ENCODE measurements around the gene CHKB. TPM values are rescaled to one million over a fixed set of nuclear protein-coding genes. Genes with fewer than 3 reads are reported as not detected.

CHKB gene
- total RNA-seq, 1 experiment from 2014 or later: 55.1 TPM

DNA sequence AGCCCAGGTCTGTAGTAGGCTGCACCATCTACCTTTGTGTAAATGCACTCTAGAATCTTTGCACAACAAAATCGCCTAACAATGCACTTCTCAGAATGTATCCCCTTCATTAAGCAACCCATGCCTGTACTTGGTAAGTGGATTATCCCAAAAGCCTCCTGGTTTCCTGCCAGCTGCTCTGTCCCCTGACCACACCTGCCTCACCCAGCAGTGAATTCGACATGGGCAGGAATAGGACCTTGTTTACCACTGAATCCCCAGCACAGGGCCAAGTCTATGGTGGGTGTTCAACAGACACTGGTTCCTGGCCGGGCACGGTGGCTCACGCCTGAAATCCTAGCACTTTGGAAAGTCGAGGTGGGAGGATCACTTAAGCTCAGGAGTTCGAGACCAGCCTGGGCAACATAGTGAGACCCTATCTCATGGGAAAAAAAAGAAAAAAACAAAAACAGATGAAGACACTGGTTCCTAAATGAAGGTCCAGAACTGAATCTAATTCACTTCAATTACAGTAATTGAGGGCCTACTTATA lies 14.9 kb downstream of the CHKB start:
- Histone ChIP-seq H3K4me2 (ENCODE audit: low read length) (no peak overlapping the region), H3K9ac (ENCODE audit: low read length) (no peak overlapping the region), H3K79me2 (ENCODE audit: insufficient read depth, low read length) (no peaks in the 10 kb centered on the region), H3K9me3 (ENCODE audit: control insufficient read depth in 1 of 2, insufficient read depth in 1 of 2, low read depth in 1 of 2, low read length in 2 of 2) (no peaks in the 10 kb centered on the region), H2AFZ (ENCODE audit: low read depth, low read length, poor library complexity, severe bottlenecking) (no peak overlapping the region), H3K27ac (ENCODE audit: low read depth, low read length) (no peak overlapping the region), H4K20me1 (ENCODE audit: insufficient read depth) (no peaks in the 10 kb centered on the region), H3K4me3 (replicated peaks in 1 of 2; ENCODE audit: low read depth in 1 of 2, low read length in 2 of 2) (no peak overlapping the region), H3K36me3 (ENCODE audit: control insufficient read depth in 1 of 2, insufficient read depth in 2 of 2, low read length in 2 of 2) (peaks cover 0 to 5% of the 10 kb centered on the region in 2 experiments; a peak in 1 of 4 replicates), H3K9me2 (ENCODE audit: insufficient read depth) (no peaks in the 10 kb centered on the region), H3K27me3 (ENCODE audit: insufficient read depth, low read length) (no peaks in the 10 kb centered on the region), H3K4me1 (ENCODE audit: control insufficient read depth in 1 of 2, insufficient read depth in 2 of 2, low read length in 2 of 2) (peaks cover 6 to 11% of the 10 kb centered on the region in 2 experiments; a peak in 2 of 4 replicates)
- POLR2A ChIA-PET: no interaction called here
- TF ChIP-seq, protein P1, sequence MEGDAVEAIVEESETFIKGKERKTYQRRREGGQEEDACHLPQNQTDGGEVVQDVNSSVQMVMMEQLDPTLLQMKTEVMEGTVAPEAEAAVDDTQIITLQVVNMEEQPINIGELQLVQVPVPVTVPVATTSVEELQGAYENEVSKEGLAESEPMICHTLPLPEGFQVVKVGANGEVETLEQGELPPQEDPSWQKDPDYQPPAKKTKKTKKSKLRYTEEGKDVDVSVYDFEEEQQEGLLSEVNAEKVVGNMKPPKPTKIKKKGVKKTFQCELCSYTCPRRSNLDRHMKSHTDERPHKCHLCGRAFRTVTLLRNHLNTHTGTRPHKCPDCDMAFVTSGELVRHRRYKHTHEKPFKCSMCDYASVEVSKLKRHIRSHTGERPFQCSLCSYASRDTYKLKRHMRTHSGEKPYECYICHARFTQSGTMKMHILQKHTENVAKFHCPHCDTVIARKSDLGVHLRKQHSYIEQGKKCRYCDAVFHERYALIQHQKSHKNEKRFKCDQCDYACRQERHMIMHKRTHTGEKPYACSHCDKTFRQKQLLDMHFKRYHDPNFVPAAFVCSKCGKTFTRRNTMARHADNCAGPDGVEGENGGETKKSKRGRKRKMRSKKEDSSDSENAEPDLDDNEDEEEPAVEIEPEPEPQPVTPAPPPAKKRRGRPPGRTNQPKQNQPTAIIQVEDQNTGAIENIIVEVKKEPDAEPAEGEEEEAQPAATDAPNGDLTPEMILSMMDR (IDR thresholded peaks at IDR 0.05 in 2 of 3, conservative IDR thresholded peaks at IDR 0.05 in 1 of 3; ENCODE audit: borderline replicate concordance in 1 of 3, insufficient read depth in 1 of 3, low read depth in 2 of 3, low read length in 2 of 3): no peak
- TF ChIP-seq EZH2phosphoT487 (IDR thresholded peaks at IDR 0.05; ENCODE audit: borderline replicate concordance) (no peak), EZH2 (IDR thresholded peaks at IDR 0.05) (no peak), ZFX (IDR thresholded peaks at IDR 0.05) (no peak), CEBPB (IDR thresholded peaks at IDR 0.05; ENCODE audit: low read depth) (no peak), ZNF274 (IDR thresholded peaks at IDR 0.05; ENCODE audit: low read depth, low read length) (no peak), POLR2A (IDR thresholded peaks at IDR 0.05; ENCODE audit: borderline replicate concordance, extremely low read depth, insufficient read depth, insufficient read length) (no peak)
- no peak for DNase-seq (ENCODE audit: low read depth, low spot score)
- RAD21 ChIA-PET (ENCODE audit: low non-redundant PET in 1 of 2, low total read pairs in 2 of 2, uncharacterized antibody in 2 of 2, unreplicated experiment in 2 of 2): no interaction called here
- intact Hi-C loops (cut with micrococcal nuclease): no loop called here
- BruUV-seq (replicated peaks): no TSS peak
- CTCF ChIA-PET: no interaction called here
- ATAC-seq: no peak

DNA sequence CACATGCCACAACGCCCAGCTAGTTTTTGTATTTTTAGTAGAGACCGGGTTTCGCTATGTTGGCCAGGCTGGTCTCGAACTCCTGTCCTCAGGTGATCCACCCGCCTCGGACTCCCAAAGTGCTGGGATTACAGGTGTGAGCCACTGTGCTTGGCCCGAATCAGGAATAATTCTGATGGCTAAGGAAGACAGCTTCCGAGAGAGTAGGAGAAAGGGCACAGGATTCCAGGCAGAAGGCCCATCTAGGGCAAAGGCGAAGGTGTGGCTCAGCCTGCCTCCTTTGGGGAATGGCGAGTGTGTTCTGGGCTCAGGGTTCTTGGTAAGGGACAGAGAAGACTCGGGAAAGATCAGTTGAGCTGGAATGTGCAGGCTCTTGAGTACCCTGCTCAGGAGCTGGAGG lies 18.4 kb downstream of the CHKB start:
- H3K79me2 ChIP-seq (ENCODE audit: insufficient read depth, low read length): no peaks in the 10 kb centered on the region
- peaks cover 6 to 11% of the 10 kb centered on the region in 2 experiments; a peak in 2 of 4 replicates for H3K4me1 ChIP-seq (ENCODE audit: control insufficient read depth in 1 of 2, insufficient read depth in 2 of 2, low read length in 2 of 2)
- DNase-seq (ENCODE audit: low read depth, low spot score) (no peak), ATAC-seq (no peak)
- RAD21 ChIA-PET (ENCODE audit: low non-redundant PET in 1 of 2, low total read pairs in 2 of 2, uncharacterized antibody in 2 of 2, unreplicated experiment in 2 of 2): no interaction called here
- H3K9me2 ChIP-seq (ENCODE audit: insufficient read depth): no peaks in the 10 kb centered on the region
- no peak overlapping the region for H2AFZ ChIP-seq (ENCODE audit: low read depth, low read length, poor library complexity, severe bottlenecking)
- no peak overlapping the region for H3K9ac ChIP-seq (ENCODE audit: low read length)
- no peaks in the 10 kb centered on the region for H3K9me3 ChIP-seq (ENCODE audit: control insufficient read depth in 1 of 2, insufficient read depth in 1 of 2, low read depth in 1 of 2, low read length in 2 of 2)
- POLR2A ChIA-PET: interaction anchor here (1.0 kb wide), 1 partner anchor 64 kb away, joined by 3 read pairs; the partner anchor contains the start of gene ARSA
- no peaks in the 10 kb centered on the region for H4K20me1 ChIP-seq (ENCODE audit: insufficient read depth)
- CTCF ChIA-PET: interaction anchor here (1.4 kb wide), 1 partner anchor 56 kb away, joined by 4 read pairs; no protein-coding TSS in a partner anchor
- no peaks in the 10 kb centered on the region for H3K27me3 ChIP-seq (ENCODE audit: insufficient read depth, low read length)
- H3K4me2 ChIP-seq (ENCODE audit: low read length): peak overlapping the region; percentile 12; the same call in 1 of the 2 replicates
- no peak overlapping the region for H3K4me3 ChIP-seq (replicated peaks in 1 of 2; ENCODE audit: low read depth in 1 of 2, low read length in 2 of 2)
- BruUV-seq (replicated peaks): no TSS peak
- H3K27ac ChIP-seq (ENCODE audit: low read depth, low read length): no peak overlapping the region
- intact Hi-C loops (cut with micrococcal nuclease): no loop called here
- H3K36me3 ChIP-seq (ENCODE audit: control insufficient read depth in 1 of 2, insufficient read depth in 2 of 2, low read length in 2 of 2): peaks cover 0 to under 1% of the 10 kb centered on the region in 2 experiments; a peak in 1 of 4 replicates
- TF ChIP-seq POLR2A (IDR thresholded peaks at IDR 0.05; ENCODE audit: borderline replicate concordance, extremely low read depth, insufficient read depth, insufficient read length) (no peak), YY1 (IDR thresholded peaks at IDR 0.05; ENCODE audit: extremely low read depth, insufficient replicate concordance, low read depth, low read length) (no peak), POLR2AphosphoS5 (IDR thresholded peaks at IDR 0.05; ENCODE audit: low read depth, low read length) (no peak), EZH2 (IDR thresholded peaks at IDR 0.05) (no peak), CEBPB (IDR thresholded peaks at IDR 0.05; ENCODE audit: low read depth) (no peak), SIN3A (IDR thresholded peaks at IDR 0.05; ENCODE audit: low read depth) (no peak)
- TF ChIP-seq, protein P2, sequence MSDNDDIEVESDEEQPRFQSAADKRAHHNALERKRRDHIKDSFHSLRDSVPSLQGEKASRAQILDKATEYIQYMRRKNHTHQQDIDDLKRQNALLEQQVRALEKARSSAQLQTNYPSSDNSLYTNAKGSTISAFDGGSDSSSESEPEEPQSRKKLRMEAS (IDR thresholded peaks at IDR 0.05): no peak
- TF ChIP-seq, protein P3, sequence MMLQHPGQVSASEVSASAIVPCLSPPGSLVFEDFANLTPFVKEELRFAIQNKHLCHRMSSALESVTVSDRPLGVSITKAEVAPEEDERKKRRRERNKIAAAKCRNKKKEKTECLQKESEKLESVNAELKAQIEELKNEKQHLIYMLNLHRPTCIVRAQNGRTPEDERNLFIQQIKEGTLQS (IDR thresholded peaks at IDR 0.05): no peak
- TF ChIP-seq, protein P4, sequence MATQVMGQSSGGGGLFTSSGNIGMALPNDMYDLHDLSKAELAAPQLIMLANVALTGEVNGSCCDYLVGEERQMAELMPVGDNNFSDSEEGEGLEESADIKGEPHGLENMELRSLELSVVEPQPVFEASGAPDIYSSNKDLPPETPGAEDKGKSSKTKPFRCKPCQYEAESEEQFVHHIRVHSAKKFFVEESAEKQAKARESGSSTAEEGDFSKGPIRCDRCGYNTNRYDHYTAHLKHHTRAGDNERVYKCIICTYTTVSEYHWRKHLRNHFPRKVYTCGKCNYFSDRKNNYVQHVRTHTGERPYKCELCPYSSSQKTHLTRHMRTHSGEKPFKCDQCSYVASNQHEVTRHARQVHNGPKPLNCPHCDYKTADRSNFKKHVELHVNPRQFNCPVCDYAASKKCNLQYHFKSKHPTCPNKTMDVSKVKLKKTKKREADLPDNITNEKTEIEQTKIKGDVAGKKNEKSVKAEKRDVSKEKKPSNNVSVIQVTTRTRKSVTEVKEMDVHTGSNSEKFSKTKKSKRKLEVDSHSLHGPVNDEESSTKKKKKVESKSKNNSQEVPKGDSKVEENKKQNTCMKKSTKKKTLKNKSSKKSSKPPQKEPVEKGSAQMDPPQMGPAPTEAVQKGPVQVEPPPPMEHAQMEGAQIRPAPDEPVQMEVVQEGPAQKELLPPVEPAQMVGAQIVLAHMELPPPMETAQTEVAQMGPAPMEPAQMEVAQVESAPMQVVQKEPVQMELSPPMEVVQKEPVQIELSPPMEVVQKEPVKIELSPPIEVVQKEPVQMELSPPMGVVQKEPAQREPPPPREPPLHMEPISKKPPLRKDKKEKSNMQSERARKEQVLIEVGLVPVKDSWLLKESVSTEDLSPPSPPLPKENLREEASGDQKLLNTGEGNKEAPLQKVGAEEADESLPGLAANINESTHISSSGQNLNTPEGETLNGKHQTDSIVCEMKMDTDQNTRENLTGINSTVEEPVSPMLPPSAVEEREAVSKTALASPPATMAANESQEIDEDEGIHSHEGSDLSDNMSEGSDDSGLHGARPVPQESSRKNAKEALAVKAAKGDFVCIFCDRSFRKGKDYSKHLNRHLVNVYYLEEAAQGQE (IDR thresholded peaks at IDR 0.05; ENCODE audit: low read depth): no peak
